IMR-90 (cell line): ENCODE data around the gene DBT. TPM values are rescaled to one million over a fixed set of nuclear protein-coding genes. Genes with fewer than 3 reads are reported as not detected.
A peak's percentile ranks its signal among the peaks of the same experiment; 100 is the strongest.

Experiments used
- ATAC-seq: fragments of 200-7000 bp; cut with Tn5 transposase; 2 replicates; pipeline ENCODE4 v1.9.1; 2020; ENCODE audit warnings: low read depth, mild to moderate bottlenecking, moderate library complexity
- BruUV-seq: library from RNA; stranded (reverse); fragments of 400-500 nt; replicated peaks from 2 replicates; lab custom pipeline; 2021; lab: Mats Ljungman, UMichigan
- CTCF ChIA-PET: fragments of 300-600 bp; formaldehyde crosslinking; extraction: SDS; loops from one replicate; lab custom pipeline; 2021; ENCODE audit warnings: antibody characterized with exemption; lab: Yijun Ruan, JAX
- POLR2A ChIA-PET: fragments of 300-600 bp; sonication (Branson Sonifier 250); formaldehyde crosslinking; loops from one replicate; lab custom pipeline; 2022; ENCODE audit warnings: antibody characterized with exemption; ENCODE audit not compliant: unreplicated experiment; lab: Charles Lee
- DNase-seq: peaks from one replicate; pipeline ENCODE4 v3.0.0; 2013
- H2AFZ ChIP-seq: replicated peaks from 2 replicates; pipeline ENCODE3; 2013; ENCODE audit warnings: low read length, mild to moderate bottlenecking; ENCODE audit not compliant: poor library complexity
- H2AK5ac ChIP-seq: 2 replicates; pipeline ENCODE4 v1.6.1; 2013; ENCODE audit warnings: low read depth, low read length, inconsistent platforms
- H2AK9ac ChIP-seq: replicated peaks from 2 replicates; pipeline ENCODE3; 2013; ENCODE audit warnings: mild to moderate bottlenecking, low read depth, low read length, moderate library complexity; ENCODE audit not compliant: poor library complexity
- H2BK120ac ChIP-seq: 2 replicates; pipeline ENCODE4 v1.6.1; 2013; ENCODE audit warnings: low read depth, low read length, inconsistent platforms
- H2BK15ac ChIP-seq: 3 replicates; pipeline ENCODE4 v1.6.1; 2013; ENCODE audit warnings: low read depth, low read length, inconsistent platforms
- H2BK20ac ChIP-seq: 2 replicates; pipeline ENCODE4 v1.6.1; 2013; ENCODE audit warnings: low read depth, mild to moderate bottlenecking, inconsistent platforms, low read length, moderate library complexity
- H2BK5ac ChIP-seq: 2 replicates; pipeline ENCODE4 v1.6.1; 2013; ENCODE audit warnings: mild to moderate bottlenecking, low read depth, low read length, inconsistent platforms; ENCODE audit not compliant: poor library complexity, severe bottlenecking
- H3K14ac ChIP-seq: replicated peaks from 2 replicates; pipeline ENCODE4 v1.6.1; 2013; ENCODE audit warnings: low read depth, low read length, inconsistent platforms
- H3K18ac ChIP-seq: 2 replicates; pipeline ENCODE4 v1.6.1; 2013; ENCODE audit warnings: low read depth, low read length, control low read depth
- H3K23ac ChIP-seq: 2 replicates; pipeline ENCODE4 v1.6.1; 2013; ENCODE audit warnings: low read depth, low read length, inconsistent platforms
- H3K27ac ChIP-seq: 2 replicates; pipeline ENCODE4 v1.5.1; 2013; ENCODE audit warnings: mild to moderate bottlenecking, control low read depth, low read length; ENCODE audit not compliant: insufficient read depth
- H3K27me3 ChIP-seq: 2 replicates; pipeline ENCODE4 v1.6.1; 2013; ENCODE audit warnings: low read length; ENCODE audit not compliant: control insufficient read depth, insufficient read depth
- H3K36me3 ChIP-seq: 2 replicates; pipeline ENCODE4 v1.6.1; 2013; ENCODE audit warnings: low read length, mixed read lengths; ENCODE audit not compliant: control insufficient read depth, insufficient read depth
- H3K4ac ChIP-seq: 2 replicates; pipeline ENCODE4 v1.6.1; 2013; ENCODE audit warnings: low read depth, low read length, inconsistent platforms
- H3K4me1 ChIP-seq: 2 replicates; pipeline ENCODE4 v1.6.1; 2013; ENCODE audit warnings: low read length, mixed read lengths; ENCODE audit not compliant: control insufficient read depth, insufficient read depth
- H3K4me2 ChIP-seq: 2 replicates; pipeline ENCODE4 v1.6.1; 2013; ENCODE audit warnings: low read depth, mild to moderate bottlenecking, control low read depth, low read length, moderate library complexity
- H3K4me3 ChIP-seq: 2 replicates; pipeline ENCODE4 v1.5.1; 2013; ENCODE audit warnings: low read depth, mild to moderate bottlenecking, control low read depth, low read length, moderate library complexity; ENCODE audit not compliant: insufficient read depth
- H3K56ac ChIP-seq: 2 replicates; pipeline ENCODE4 v1.6.1; 2013; ENCODE audit warnings: low read length, inconsistent platforms; ENCODE audit not compliant: insufficient read depth; ENCODE audit errors: extremely low read depth
- H3K79me1 ChIP-seq, 2 experiments: 2 replicates each; pipeline ENCODE4 v1.6.1; 2013; ENCODE audit warnings: low read length in 2 of 2, inconsistent platforms in 1 of 2, low read depth in 1 of 2
- H3K9ac ChIP-seq: 2 replicates; pipeline ENCODE4 v1.6.1; 2013; ENCODE audit warnings: low read depth, low read length, control low read depth
- H3K9me1 ChIP-seq: 2 replicates; pipeline ENCODE4 v1.6.1; 2013; ENCODE audit warnings: low read length, inconsistent platforms; ENCODE audit not compliant: insufficient read depth
- H3K9me3 ChIP-seq: 2 replicates; pipeline ENCODE4 v1.6.1; 2013; ENCODE audit warnings: low read length; ENCODE audit not compliant: control insufficient read depth, insufficient read depth
- H4K20me1 ChIP-seq: 2 replicates; pipeline ENCODE4 v1.6.1; 2013; ENCODE audit warnings: low read length, inconsistent platforms; ENCODE audit not compliant: insufficient read depth
- H4K5ac ChIP-seq: 2 replicates; pipeline ENCODE4 v1.6.1; 2013; ENCODE audit warnings: mild to moderate bottlenecking, low read depth, low read length, control low read depth
- H4K8ac ChIP-seq, 2 experiments: 2 replicates each; pipeline ENCODE4 v1.6.1; 2013; ENCODE audit warnings: low read depth in 2 of 2, low read length in 2 of 2, control low read depth in 1 of 2, inconsistent platforms in 1 of 2
- H4K91ac ChIP-seq: 2 replicates; pipeline ENCODE4 v1.6.1; 2013; ENCODE audit warnings: low read depth, low read length, inconsistent platforms; ENCODE audit not compliant: insufficient read depth
- BHLHE40 ChIP-seq: fragments of 150-350 bp; IDR thresholded peaks from 2 replicates; pipeline ENCODE4 v1.6.1; 2016; ENCODE audit warnings: mild to moderate bottlenecking, low read depth, low read length
- CEBPB ChIP-seq: IDR thresholded peaks from 2 replicates; pipeline ENCODE4 v1.6.1; 2012; ENCODE audit warnings: low read depth, low read length, improper control_type of control experiment
- CHD1 ChIP-seq: IDR thresholded peaks from 2 replicates; pipeline ENCODE4 v1.6.1; 2012; ENCODE audit warnings: low read depth, low read length, improper control_type of control experiment
- CTCF ChIP-seq: conservative IDR thresholded peaks from 2 replicates; pipeline ENCODE4 v1.5.1; 2012; ENCODE audit warnings: mild to moderate bottlenecking, low read depth, low read length, improper control_type of control experiment
- ELK1 ChIP-seq: fragments of 150-350 bp; IDR thresholded peaks from 2 replicates; pipeline ENCODE4 v1.6.1; 2016; ENCODE audit warnings: low read depth, mild to moderate bottlenecking, low read length, moderate library complexity, borderline replicate concordance
- FOS ChIP-seq: fragments of 150-350 bp; IDR thresholded peaks from 2 replicates; pipeline ENCODE4 v1.6.1; 2016; ENCODE audit warnings: low read depth, low read length
- MAFK ChIP-seq: IDR thresholded peaks from 2 replicates; pipeline ENCODE4 v1.6.1; 2012; ENCODE audit warnings: low read depth, low read length, improper control_type of control experiment
- MAZ ChIP-seq: IDR thresholded peaks from 2 replicates; pipeline ENCODE4 v1.6.1; 2012; ENCODE audit warnings: low read depth, mild to moderate bottlenecking, low read length, improper control_type of control experiment, moderate library complexity, borderline replicate concordance
- MXI1 ChIP-seq: IDR thresholded peaks from 2 replicates; pipeline ENCODE4 v1.6.1; 2012; ENCODE audit warnings: low read depth, mild to moderate bottlenecking, low read length, moderate library complexity, borderline replicate concordance
- NFE2L2 ChIP-seq: fragments of 150-350 bp; IDR thresholded peaks from 2 replicates; pipeline ENCODE4 v1.6.1; 2016; ENCODE audit warnings: low read depth, mild to moderate bottlenecking, low read length
- POLR2A ChIP-seq: IDR thresholded peaks from 2 replicates; pipeline ENCODE4 v1.6.1; 2012; ENCODE audit warnings: mild to moderate bottlenecking, low read depth, low read length
- RAD21 ChIP-seq: IDR thresholded peaks from 2 replicates; pipeline ENCODE4 v1.6.1; 2012; ENCODE audit warnings: low read length, improper control_type of control experiment
- RCOR1 ChIP-seq: IDR thresholded peaks from 2 replicates; pipeline ENCODE4 v1.6.1; 2012; ENCODE audit warnings: mild to moderate bottlenecking, low read length, improper control_type of control experiment; ENCODE audit not compliant: insufficient replicate concordance
- RFX5 ChIP-seq: IDR thresholded peaks from 2 replicates; pipeline ENCODE4 v1.8.0; 2012; ENCODE audit warnings: low read depth, mild to moderate bottlenecking, low read length, moderate library complexity
- SMC3 ChIP-seq: fragments of 150-350 bp; IDR thresholded peaks from 2 replicates; pipeline ENCODE4 v1.6.1; 2016; ENCODE audit warnings: low read depth, mild to moderate bottlenecking, antibody characterized with exemption, low read length, moderate library complexity
- WGBS, 2 experiments: methylation state at CpG; one replicate each; pipeline versions ENCODE4 v1.1.5 to v1.1.7; 2013; ENCODE audit warnings: missing lambda C conversion rate in 2 of 2; ENCODE audit not compliant: insufficient read length in 1 of 2; ENCODE audit errors: extremely low coverage in 2 of 2; 5-methylcytosine and 5-hydroxymethylcytosine counted together
- dilution Hi-C: fragments of 300-500 bp; cut with HindIII; formaldehyde crosslinking; loops from one replicate; pipeline ENCODE4 v1.14.3; 2018; ENCODE audit warnings: low sequenced_read_pairs; ENCODE audit not compliant: unreplicated experiment
- in situ Hi-C: fragments of 300-500 bp; cut with MboI; formaldehyde crosslinking; loops from 3 replicates; pipeline ENCODE4 v1.14.3; 2019; ENCODE audit warnings: low sequenced_read_pairs, inconsistent platforms, mixed read lengths
- intact Hi-C: fragments of 100-400 bp; cut with micrococcal nuclease; formaldehyde crosslinking; loops from 2 replicates; pipeline ENCODE4 v1.10.0; 2022
- polyA plus RNA-seq, 3 experiments: library from polyadenylated mRNA; depleted of rRNA; stranded (reverse); fragments of >200 nt; gene quantifications; 2 replicates each; pipeline ENCODE4 v1.2.3, GENCODE V29; 2012; ENCODE audit warnings: low replicate concordance in 1 of 3
- total RNA-seq: library from RNA; depleted of rRNA; stranded (reverse); fragments of >200 nt; gene quantifications from 2 replicates; pipeline ENCODE4 v1.2.3, GENCODE V29; 2012
- TF ChIP-seq, protein P1 (sequence below): fragments of 150-350 bp; IDR thresholded peaks from 2 replicates; pipeline ENCODE4 v1.6.1; 2017; ENCODE audit warnings: mild to moderate bottlenecking, antibody characterized with exemption, low read length, low read depth

The DBT gene
- total and polyA plus RNA-seq, 2 of the 4 experiments (the other 2 are of a cell fraction) = 3.4 to 3.8 TPM

GRCh38 chr1:100147875-100148274 is 101.8 kb downstream of the DBT start:
- ATAC-seq = no peak
- Histone ChIP-seq H3K14ac (no peak overlapping the region), H3K4ac (no peak overlapping the region), H3K9me3 (no peaks in the 10 kb centered on the region), H3K36me3 (peaks cover 14% of the 10 kb centered on the region), H3K18ac (no peak overlapping the region), H4K20me1 (no peaks in the 10 kb centered on the region), H2BK5ac (no peak overlapping the region), H2BK15ac (no peak overlapping the region), H3K4me1 (no peaks in the 10 kb centered on the region), H4K8ac (no peak overlapping the region), H3K4me3 (no peak overlapping the region), H2BK20ac (no peak overlapping the region), H2AK9ac (no peak overlapping the region), H3K9ac (no peak overlapping the region), H2BK120ac (no peak overlapping the region), H3K23ac (no peak overlapping the region), H3K4me2 (no peak overlapping the region), H4K5ac (no peak overlapping the region), H3K56ac (no peak overlapping the region), H3K27me3 (no peaks in the 10 kb centered on the region), H3K9me1 (0 out of 2 replicates have a peak, but pooled peaks cover 2% of the 10 kb centered on the region), H4K91ac (no peak overlapping the region), H2AK5ac (no peak overlapping the region), H3K79me1 (0 out of 4 replicates have a peak, but pooled peaks cover 0 to 5% of the 10 kb centered on the region in 2 experiments), H3K27ac (no peak overlapping the region), H2AFZ (no peak overlapping the region)
- CTCF ChIA-PET = no interaction called here
- BruUV-seq = TSS peak; percentile 13
- in situ Hi-C loops (no loop called here), dilution Hi-C loops (no loop called here), intact Hi-C loops (loop anchor here (10.0 kb wide), 1 partner anchor 87 kb away; no protein-coding TSS in a partner anchor)
- no CpG with 5 or more reads among the region's 4 CpGs for WGBS, 2 experiments
- no peak for TF ChIP-seq ELK1
- no peak for TF ChIP-seq SMC3
- TF ChIP-seq BHLHE40 = no peak
- TF ChIP-seq NFE2L2 = no peak
- TF ChIP-seq FOS = no peak
- no peak for TF ChIP-seq MAFK
- no peak for TF ChIP-seq MAZ
- TF ChIP-seq POLR2A = no peak
- TF ChIP-seq MXI1 = no peak
- no peak for TF ChIP-seq CTCF
- TF ChIP-seq RCOR1 = no peak
- TF ChIP-seq, protein P1, sequence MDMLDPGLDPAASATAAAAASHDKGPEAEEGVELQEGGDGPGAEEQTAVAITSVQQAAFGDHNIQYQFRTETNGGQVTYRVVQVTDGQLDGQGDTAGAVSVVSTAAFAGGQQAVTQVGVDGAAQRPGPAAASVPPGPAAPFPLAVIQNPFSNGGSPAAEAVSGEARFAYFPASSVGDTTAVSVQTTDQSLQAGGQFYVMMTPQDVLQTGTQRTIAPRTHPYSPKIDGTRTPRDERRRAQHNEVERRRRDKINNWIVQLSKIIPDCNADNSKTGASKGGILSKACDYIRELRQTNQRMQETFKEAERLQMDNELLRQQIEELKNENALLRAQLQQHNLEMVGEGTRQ = no peak
- no peak for TF ChIP-seq CEBPB
- TF ChIP-seq CHD1 = no peak
- no peak for TF ChIP-seq RAD21
- TF ChIP-seq RFX5 = no peak
- no peak for DNase-seq
- POLR2A ChIA-PET = no interaction called here
